Glutamatergic neuron (in vitro differentiated cells): Measurements from ENCODE around the gene ZBTB44. TPM values are rescaled to one million over a fixed set of nuclear protein-coding genes. Genes with fewer than 3 reads are reported as not detected.
"Not testable (repeated sequence)": the region's sequence is repeated elsewhere in the genome, so short reads cannot be mapped to it uniquely, and the experiment has no call there.

ENCODE experiments used
- DNase-seq: peaks from one replicate; pipeline ENCODE4 v3.0.0; 2022
- H3K27ac Mint-ChIP-seq: one replicate; pipeline ENCODE4 v1.8.0; 2020; ENCODE audit warnings: mild to moderate bottlenecking, mixed read lengths, inconsistent platforms; ENCODE audit not compliant: unreplicated experiment
- H3K27me3 Mint-ChIP-seq: one replicate; pipeline ENCODE4 v1.8.0; 2020; ENCODE audit warnings: mild to moderate bottlenecking, moderate library complexity, mixed read lengths, inconsistent platforms; ENCODE audit not compliant: unreplicated experiment
- H3K36me3 Mint-ChIP-seq: one replicate; pipeline ENCODE4 v1.8.0; 2020; ENCODE audit warnings: mild to moderate bottlenecking, mixed read lengths, inconsistent platforms; ENCODE audit not compliant: unreplicated experiment
- H3K4me1 Mint-ChIP-seq: one replicate; pipeline ENCODE4 v1.8.0; 2020; ENCODE audit warnings: mild to moderate bottlenecking, low read depth, mixed read lengths, inconsistent platforms; ENCODE audit not compliant: unreplicated experiment
- H3K4me3 Mint-ChIP-seq: one replicate; pipeline ENCODE4 v1.8.0; 2020; ENCODE audit warnings: mild to moderate bottlenecking, mixed read lengths, inconsistent platforms; ENCODE audit not compliant: unreplicated experiment
- H3K9me3 Mint-ChIP-seq: one replicate; pipeline ENCODE4 v1.8.0; 2020; ENCODE audit warnings: mild to moderate bottlenecking, moderate library complexity, mixed read lengths, inconsistent platforms; ENCODE audit not compliant: unreplicated experiment
- total RNA-seq: library from RNA; stranded (reverse); fragmentation: NEBNext Ultra II Directional; extraction: Animal tissue kit (Norgen Biotek cat#: 25700); gene quantifications from one replicate; pipeline ENCODE4 v1.2.1, GENCODE V29; 2021; ENCODE audit not compliant: unreplicated experiment
- TF ChIP-seq, protein P1 (sequence below): fragments of 200-600 bp; sonication (generic); IDR thresholded peaks from one replicate; pipeline ENCODE4 v1.5.0; 2021; ENCODE audit not compliant: partially characterized antibody, unreplicated experiment

Gene ZBTB44
- total RNA-seq, 1 donor from 2014 or later = 23.3 TPM

DNA sequence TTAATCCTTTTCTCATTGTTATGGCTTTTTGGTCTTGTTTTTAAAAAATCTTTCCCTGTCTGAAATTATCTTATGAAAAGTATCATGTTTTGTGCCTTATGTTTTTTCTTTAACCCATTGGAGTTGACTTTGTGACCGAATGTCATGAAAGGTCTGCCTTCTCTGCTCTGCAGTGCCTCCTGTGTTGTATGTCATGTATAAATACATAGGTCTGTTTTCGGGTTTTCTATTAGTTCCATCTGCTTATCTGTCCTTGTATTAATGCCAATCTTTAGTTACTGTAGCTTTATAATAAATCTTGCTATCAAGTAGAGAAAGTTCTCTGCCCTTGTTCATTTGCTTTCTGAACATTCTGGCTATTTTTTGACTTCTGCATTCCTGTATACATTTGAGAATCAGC is 73.0 kb downstream of the ZBTB44 start:
- Mint-ChIP-seq H3K27ac (no peak overlapping the region), H3K36me3 (no peaks in the 10 kb centered on the region), H3K9me3 (no peaks in the 10 kb centered on the region), H3K4me3 (no peak overlapping the region), H3K27me3 (no peaks in the 10 kb centered on the region), H3K4me1 (no peaks in the 10 kb centered on the region)
- no peak for DNase-seq
- TF ChIP-seq, protein P1, sequence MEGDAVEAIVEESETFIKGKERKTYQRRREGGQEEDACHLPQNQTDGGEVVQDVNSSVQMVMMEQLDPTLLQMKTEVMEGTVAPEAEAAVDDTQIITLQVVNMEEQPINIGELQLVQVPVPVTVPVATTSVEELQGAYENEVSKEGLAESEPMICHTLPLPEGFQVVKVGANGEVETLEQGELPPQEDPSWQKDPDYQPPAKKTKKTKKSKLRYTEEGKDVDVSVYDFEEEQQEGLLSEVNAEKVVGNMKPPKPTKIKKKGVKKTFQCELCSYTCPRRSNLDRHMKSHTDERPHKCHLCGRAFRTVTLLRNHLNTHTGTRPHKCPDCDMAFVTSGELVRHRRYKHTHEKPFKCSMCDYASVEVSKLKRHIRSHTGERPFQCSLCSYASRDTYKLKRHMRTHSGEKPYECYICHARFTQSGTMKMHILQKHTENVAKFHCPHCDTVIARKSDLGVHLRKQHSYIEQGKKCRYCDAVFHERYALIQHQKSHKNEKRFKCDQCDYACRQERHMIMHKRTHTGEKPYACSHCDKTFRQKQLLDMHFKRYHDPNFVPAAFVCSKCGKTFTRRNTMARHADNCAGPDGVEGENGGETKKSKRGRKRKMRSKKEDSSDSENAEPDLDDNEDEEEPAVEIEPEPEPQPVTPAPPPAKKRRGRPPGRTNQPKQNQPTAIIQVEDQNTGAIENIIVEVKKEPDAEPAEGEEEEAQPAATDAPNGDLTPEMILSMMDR = no peak

DNA sequence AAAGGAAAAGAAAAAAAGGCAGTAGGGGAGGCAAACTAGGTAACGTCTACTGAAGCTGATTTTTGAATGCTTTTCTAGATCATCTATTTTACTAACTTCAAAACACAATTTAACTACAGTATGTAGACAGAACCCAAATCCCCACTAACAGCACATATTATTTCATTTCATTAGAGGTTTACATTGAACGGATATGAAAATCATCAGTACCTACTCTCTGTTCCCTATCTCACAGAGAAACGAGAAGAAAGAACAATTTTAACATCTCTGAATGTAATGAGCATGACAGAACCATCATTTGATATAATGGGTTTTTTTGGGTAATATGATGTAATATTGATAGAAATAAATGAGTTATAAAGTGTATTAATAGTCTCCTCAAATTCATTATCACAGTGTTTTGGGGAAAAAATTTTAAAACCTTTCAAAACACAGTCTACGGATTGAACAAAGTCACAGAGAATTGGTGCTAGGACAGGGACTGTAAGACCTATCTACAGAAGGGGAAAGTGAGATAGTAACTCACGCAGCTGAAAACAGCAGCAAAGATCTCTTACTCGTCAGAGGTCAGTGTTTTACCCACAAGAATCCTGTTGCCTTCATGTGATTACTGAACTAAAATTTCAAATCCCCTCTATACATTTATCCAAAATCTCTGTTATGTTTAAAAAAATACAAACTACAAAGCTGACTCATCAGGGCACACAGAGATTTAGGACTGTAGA is 77.3 kb downstream of the ZBTB44 start:
- TF ChIP-seq, protein P1 = no peak
- Mint-ChIP-seq H3K4me1 (peaks cover 2% of the 10 kb centered on the region), H3K4me3 (no peak overlapping the region), H3K27ac (no peak overlapping the region), H3K27me3 (no peaks in the 10 kb centered on the region), H3K36me3 (no peaks in the 10 kb centered on the region), H3K9me3 (no peaks in the 10 kb centered on the region)
- no peak for DNase-seq

DNA sequence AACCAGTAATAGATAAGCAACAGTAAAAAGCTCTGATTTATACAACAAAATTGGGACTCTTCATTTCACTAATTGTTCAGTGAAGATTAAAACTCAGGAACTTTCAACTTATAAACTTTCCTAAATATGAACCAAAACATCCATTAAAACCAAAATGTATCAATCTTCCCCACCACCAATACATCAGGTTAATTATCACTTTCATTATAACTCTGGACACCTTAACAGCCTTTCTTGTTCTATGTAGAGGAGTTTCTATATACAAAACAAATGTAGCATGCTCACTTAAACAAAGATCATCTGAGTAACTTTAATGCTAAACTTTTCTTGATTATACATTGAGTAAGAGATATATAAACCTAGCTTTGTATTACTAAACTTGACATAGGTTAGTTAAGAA is 80.4 kb downstream of the ZBTB44 start:
- Mint-ChIP-seq H3K4me1 (peaks cover 2% of the 10 kb centered on the region), H3K27ac (no peak overlapping the region), H3K27me3 (no peaks in the 10 kb centered on the region), H3K36me3 (no peaks in the 10 kb centered on the region), H3K4me3 (no peak overlapping the region), H3K9me3 (no peaks in the 10 kb centered on the region)
- TF ChIP-seq, protein P1 = no peak
- no peak for DNase-seq

DNA sequence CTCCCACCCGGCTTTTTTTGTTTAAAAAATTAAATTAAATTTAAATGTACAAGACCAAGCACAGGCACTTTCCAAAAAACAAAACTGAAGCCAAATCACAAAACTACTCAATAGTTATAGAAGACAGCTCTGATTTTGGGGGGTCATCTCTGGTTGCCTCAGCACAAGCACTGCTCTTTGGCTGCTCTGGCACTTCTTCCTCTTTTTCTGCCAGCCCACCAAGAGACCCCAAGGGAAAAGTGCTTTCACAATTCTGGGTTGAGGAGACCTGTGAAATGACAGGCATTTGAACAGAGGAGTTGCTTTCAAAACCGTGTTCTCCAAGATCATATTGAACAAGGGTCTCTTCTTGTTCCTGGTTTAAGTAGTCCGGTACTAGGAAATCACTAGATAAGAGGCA is 80.8 kb downstream of the ZBTB44 start:
- H3K27ac Mint-ChIP-seq, H3K9me3 Mint-ChIP-seq, H3K27me3 Mint-ChIP-seq, H3K36me3 Mint-ChIP-seq, H3K4me1 Mint-ChIP-seq, DNase-seq, H3K4me3 Mint-ChIP-seq: not testable (repeated sequence)

DNA sequence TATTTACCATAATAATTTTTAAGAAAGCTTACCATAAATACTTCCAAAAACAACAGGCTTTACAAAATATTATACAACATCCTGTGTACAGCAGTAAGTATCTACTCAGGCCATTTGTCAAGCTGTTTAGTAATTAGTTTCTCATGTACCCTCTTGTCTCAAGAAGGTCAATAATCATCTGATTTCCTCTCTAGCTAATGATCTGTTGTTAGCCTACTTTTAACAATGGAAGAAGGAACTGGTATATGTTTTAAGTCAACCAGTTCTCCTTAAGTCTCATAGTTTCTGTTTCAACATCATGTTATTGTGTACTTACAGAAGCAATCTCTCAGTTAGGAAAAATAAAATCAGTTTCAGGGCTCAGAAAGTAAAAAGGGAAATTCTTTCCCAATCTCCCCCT is 81.2 kb downstream of the ZBTB44 start:
- DNase-seq, H3K36me3 Mint-ChIP-seq, H3K9me3 Mint-ChIP-seq, H3K27ac Mint-ChIP-seq, H3K4me3 Mint-ChIP-seq, H3K4me1 Mint-ChIP-seq, H3K27me3 Mint-ChIP-seq: not testable (repeated sequence)

DNA sequence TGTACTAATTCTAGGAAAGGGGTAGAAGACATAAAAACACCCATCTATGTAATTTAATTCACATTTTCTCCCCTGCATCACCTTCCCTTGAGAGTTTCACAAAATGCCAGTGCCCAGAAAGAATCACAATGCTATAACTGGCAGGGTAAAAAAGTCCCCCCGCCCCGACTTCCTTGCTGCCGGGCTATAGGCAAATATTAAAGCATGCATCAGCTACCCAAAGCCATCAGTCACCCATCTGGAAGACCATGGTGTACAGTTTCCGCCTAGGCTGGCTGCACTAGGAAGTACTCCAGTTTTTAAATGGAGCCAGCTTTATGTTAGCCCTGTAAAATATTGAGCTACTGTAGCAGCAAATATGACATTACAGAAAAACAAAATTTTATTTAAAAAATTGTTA is 87.3 kb downstream of the ZBTB44 start:
- Mint-ChIP-seq H3K27ac (no peak overlapping the region), H3K4me3 (no peak overlapping the region), H3K27me3 (no peaks in the 10 kb centered on the region), H3K36me3 (no peaks in the 10 kb centered on the region), H3K4me1 (no peaks in the 10 kb centered on the region), H3K9me3 (no peaks in the 10 kb centered on the region)
- no peak for DNase-seq
- TF ChIP-seq, protein P1 = no peak
